GM12874 (cell line): ENCODE results near the gene TUBGCP5.

ENCODE experiments used
- TF ChIP-seq, protein P1 (sequence below): IDR thresholded peaks from 2 replicates; pipeline ENCODE4 v1.5.1; 2011; ENCODE audit warnings: low read depth, mild to moderate bottlenecking, control low read depth, low read length, moderate library complexity; ENCODE audit not compliant: insufficient read depth

Gene TUBGCP5

DNA sequence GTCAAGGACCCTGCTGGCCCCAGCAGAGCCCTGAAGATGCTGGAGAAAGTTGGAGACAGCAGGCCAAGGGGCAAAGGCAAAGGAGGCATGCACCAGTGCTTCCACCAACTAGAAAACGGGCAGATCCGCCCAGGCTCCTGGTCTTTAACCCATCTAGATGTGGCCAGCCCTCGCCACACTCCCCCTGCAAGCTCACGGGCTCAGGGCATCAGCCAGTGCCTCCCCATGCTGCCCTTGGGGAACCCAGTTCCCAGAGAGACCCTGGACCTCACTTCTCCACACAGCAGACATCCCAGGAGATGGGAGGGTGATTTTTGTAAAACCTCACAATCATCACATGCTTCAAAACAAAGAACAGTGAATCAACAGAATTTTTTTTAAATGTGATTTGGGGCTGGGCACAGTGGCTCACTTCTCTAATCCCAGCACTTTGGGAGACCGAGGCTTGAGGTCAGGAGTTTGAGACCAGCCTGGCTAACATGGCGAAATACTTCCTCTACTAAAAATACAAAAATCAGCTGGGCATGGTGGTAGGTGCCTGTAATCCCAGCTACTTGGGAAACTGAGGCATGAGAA lies 83.7 kb downstream of the TUBGCP5 start:
- TF ChIP-seq, protein P1, sequence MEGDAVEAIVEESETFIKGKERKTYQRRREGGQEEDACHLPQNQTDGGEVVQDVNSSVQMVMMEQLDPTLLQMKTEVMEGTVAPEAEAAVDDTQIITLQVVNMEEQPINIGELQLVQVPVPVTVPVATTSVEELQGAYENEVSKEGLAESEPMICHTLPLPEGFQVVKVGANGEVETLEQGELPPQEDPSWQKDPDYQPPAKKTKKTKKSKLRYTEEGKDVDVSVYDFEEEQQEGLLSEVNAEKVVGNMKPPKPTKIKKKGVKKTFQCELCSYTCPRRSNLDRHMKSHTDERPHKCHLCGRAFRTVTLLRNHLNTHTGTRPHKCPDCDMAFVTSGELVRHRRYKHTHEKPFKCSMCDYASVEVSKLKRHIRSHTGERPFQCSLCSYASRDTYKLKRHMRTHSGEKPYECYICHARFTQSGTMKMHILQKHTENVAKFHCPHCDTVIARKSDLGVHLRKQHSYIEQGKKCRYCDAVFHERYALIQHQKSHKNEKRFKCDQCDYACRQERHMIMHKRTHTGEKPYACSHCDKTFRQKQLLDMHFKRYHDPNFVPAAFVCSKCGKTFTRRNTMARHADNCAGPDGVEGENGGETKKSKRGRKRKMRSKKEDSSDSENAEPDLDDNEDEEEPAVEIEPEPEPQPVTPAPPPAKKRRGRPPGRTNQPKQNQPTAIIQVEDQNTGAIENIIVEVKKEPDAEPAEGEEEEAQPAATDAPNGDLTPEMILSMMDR: no peak

DNA sequence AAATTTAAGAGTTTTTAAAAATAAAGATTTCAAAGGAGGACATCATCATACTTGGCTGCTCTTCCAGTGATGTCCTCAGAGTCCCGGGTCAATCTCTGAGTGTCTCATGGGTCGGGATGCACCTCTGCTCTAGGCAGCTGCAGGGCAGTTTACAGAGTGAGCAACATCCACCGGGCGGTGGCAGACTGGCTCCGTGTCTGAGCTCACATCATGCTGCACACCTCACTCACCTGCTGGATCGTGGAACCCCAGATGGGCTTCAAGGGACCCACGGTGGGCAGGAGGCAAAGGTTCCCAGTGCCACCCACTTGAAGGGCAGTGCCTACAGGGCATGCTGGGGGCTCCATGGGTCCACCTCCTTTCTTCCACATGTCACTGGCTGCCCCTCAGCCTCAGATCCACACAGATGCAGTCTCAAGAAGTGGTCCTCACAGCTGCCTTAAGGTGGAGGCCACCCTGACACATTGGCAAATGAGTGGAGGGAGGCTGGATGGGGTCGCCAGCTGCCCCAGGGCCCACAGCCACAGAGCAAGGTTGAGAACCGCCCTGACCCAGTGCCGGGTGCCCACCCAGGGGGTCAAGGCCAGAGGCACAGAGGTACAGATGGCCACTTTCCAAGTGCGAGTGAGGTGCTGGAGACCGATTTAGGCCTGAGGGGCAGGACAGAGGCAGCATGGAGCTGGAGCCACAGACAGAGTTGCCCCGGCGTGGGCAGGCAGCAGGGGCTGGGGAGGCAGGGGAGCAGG lies 84.4 kb downstream of the TUBGCP5 start:
- TF ChIP-seq, protein P1: no peak

DNA sequence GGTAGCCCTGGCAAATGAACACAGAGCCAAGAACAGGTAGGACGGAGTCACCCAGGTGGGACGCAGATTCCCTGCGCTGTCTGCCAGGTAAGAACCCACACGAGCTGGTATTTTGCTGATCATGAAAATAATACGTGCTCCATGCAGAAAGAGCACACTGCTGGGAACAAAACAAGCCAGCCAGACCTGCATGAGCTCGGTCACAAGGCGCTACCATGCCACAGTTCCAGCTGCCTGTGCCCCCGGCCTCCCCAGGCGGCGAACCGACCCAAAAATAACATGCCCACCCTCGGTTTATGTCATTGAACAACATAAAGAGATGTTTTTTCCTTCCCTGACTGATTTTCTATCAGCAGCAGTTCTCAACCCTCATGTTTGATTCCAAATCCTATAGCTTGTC lies 85.0 kb downstream of the TUBGCP5 start:
- TF ChIP-seq, protein P1: no peak

DNA sequence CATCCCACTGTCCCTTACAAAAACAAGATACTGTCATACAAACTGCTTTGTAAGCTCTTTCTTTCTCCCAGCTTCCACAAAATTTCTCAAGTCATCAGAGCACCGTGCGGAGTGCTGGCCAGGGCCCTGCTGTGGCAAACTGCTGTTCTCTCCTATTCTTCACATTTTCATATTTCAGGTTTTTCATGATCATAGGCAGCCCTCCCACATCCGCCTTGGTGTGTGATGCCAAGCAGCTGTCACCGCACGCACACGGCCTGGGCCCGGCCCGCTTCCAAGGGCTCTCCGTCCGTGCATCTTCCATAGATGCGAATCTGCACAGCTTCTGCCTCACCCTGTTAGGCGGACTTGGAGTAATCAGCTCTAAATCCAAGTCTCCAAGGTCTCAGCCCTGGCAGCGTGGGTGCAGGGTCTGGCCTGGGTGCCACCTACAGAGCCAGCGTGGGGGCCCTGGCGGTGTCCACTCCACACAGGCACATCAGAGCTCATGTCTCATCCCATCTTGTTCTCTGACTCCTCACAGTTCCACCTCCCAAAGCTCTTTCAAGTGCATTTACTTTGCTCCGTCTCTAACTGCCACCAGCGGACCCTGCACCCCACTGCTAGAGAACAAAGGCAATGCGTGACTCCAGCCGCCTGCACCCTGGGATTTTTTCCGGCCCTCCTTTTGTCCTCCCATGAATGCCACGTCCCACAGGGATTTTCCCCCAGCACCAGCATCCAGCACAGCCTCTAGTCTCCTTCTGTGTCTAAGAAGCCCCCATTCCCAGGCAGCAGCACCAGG lies 86.4 kb downstream of the TUBGCP5 start:
- TF ChIP-seq, protein P1: no peak

DNA sequence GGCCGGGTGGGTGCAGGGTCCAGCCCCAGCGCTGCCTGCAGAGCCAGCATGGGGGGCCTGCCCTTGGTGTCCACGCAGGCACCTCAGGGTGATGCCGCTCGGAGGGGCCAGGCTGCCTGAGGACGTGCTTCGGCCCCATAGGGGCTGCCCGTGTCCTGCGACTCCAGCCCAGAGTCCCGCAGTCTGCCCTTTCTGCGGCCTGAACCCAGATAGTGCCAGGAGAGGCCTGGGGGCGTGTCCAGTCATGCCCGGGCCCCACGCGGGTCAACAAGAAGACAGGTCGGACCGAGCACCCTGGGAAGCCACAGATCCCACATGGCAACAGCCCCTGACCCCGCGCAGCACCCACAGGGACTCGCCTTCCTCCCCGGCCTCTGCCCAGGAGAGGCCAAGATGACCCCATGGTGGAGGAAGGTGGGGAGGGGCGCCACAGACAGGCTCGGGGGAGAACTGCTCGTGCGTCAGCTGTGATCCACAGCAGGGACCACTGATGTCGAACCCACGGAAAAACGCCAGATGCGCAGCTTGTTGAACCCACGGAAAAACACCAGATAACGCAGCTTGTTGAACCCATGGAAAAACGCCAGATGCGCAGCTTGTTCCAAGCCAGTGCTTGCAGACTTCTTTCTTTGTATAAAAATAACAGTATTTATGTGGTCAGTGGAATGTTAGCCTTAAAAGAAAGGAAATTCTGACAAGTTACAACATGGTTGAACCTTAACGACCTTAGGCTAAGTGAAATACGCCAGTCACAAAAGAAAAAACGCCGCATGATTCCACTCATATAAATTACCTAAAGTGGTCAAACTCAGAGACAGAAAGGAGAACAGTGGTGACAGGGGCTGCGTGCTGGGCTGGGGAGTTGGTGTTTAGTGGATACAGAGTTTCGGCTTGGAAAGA lies 87.7 kb downstream of the TUBGCP5 start:
- TF ChIP-seq, protein P1: no peak

DNA sequence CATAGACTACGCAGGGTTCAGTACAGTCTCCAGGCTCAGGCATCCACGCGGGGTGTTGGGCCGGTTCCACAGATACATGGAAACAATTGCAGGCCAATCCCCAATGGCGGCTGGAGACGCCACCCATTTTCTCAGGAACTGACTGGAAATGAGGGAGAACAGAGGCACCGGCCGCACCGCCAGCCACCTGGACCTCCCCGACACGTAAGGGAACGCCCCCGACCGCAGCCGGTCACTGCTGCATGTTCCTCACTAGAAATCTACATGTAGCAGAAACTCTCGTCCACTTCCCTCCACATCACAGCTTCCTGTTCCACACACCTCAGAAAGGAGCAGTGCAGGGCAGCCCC lies 88.4 kb downstream of the TUBGCP5 start:
- TF ChIP-seq, protein P1: no peak
